GM15510 (cell line): ENCODE results near the gene SETD7.

Experiments
- POLR2A ChIP-seq: IDR thresholded peaks from 3 replicates; pipeline ENCODE4 v1.6.1; 2011; ENCODE audit warnings: borderline replicate concordance; ENCODE audit not compliant: insufficient read length; ENCODE audit errors: extremely low read depth

SETD7 gene

GRCh38 chr4:139514382-139515059 lies 41.5 kb downstream of the SETD7 start:
- no peak for TF ChIP-seq POLR2A

GRCh38 chr4:139511320-139511719 lies 44.7 kb downstream of the SETD7 start:
- no peak for TF ChIP-seq POLR2A

GRCh38 chr4:139509727-139510410 lies 46.1 kb downstream of the SETD7 start:
- TF ChIP-seq POLR2A, result no peak

GRCh38 chr4:139508581-139509237 lies 47.3 kb downstream of the SETD7 start:
- TF ChIP-seq POLR2A, result no peak

- no peak for TF ChIP-seq POLR2A
Observed at GRCh38 chr4:139506774-139507173, 49.2 kb downstream of the SETD7 start.

GRCh38 chr4:139503622-139504166 lies 52.3 kb downstream of the SETD7 start:
- TF ChIP-seq POLR2A, result no peak

GRCh38 chr4:139501927-139502899 lies 53.8 kb downstream of the SETD7 start:
- no peak for TF ChIP-seq POLR2A

GRCh38 chr4:139501527-139501926 lies 54.5 kb downstream of the SETD7 start:
- no peak for TF ChIP-seq POLR2A

GRCh38 chr4:139501117-139501516 lies 54.9 kb downstream of the SETD7 start:
- no peak for TF ChIP-seq POLR2A

- TF ChIP-seq POLR2A, result no peak
Observed at GRCh38 chr4:139499186-139499585, 56.8 kb downstream of the SETD7 start.

GRCh38 chr4:139493176-139493575 lies 62.8 kb downstream of the SETD7 start:
- TF ChIP-seq POLR2A, result no peak

- no peak for TF ChIP-seq POLR2A
Observed at GRCh38 chr4:139492429-139492828, 63.6 kb downstream of the SETD7 start.

- TF ChIP-seq POLR2A, result no peak
Observed at GRCh38 chr4:139489638-139490037, 66.4 kb downstream of the SETD7 start.

- no peak for TF ChIP-seq POLR2A
Observed at GRCh38 chr4:139488442-139488841, 67.6 kb downstream of the SETD7 start.
